PFSK-1 (cell line): Measurements from ENCODE around the gene TMEM87B.

Experiments used
- POLR2AphosphoS5 ChIP-seq: IDR thresholded peaks from 2 replicates; pipeline ENCODE4 v1.6.1; 2012; ENCODE audit warnings: low read depth, mild to moderate bottlenecking, control low read depth, low read length, moderate library complexity
- TAF1 ChIP-seq: IDR thresholded peaks from 2 replicates; pipeline ENCODE4 v1.6.1; 2012; ENCODE audit warnings: low read length, control low read depth, borderline replicate concordance; ENCODE audit not compliant: insufficient read depth
- TF ChIP-seq, protein P1 (sequence below), 2 experiments: IDR thresholded peaks; 2 replicates each; pipeline versions ENCODE4 v1.6.1 to v1.8.0; 2011 to 2012; ENCODE audit warnings: low read depth in 2 of 2, low read length in 2 of 2, control low read depth in 1 of 2, inconsistent platforms in 1 of 2, mild to moderate bottlenecking in 1 of 2, moderate library complexity in 1 of 2; ENCODE audit not compliant: insufficient read depth in 1 of 2

DNA sequence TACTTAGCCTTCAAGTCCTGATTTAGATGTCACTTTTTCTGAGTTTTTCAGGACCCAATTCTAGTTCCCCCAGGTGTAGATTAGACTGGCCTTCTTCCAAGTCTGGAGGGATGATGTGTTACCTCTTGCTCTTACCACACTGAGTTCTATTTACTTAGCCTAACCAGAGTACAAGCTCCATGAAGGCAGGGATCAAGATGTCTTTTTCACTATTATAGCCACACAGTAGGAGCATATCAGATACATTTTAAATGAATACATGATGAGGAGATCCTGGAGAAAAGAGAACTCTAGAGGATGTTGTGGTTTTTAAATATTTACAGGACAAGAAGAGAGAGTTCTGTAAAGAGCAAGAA, 30.3 kb downstream of the TMEM87B start:
- TF ChIP-seq POLR2AphosphoS5 = no peak
- TF ChIP-seq, protein P1, sequence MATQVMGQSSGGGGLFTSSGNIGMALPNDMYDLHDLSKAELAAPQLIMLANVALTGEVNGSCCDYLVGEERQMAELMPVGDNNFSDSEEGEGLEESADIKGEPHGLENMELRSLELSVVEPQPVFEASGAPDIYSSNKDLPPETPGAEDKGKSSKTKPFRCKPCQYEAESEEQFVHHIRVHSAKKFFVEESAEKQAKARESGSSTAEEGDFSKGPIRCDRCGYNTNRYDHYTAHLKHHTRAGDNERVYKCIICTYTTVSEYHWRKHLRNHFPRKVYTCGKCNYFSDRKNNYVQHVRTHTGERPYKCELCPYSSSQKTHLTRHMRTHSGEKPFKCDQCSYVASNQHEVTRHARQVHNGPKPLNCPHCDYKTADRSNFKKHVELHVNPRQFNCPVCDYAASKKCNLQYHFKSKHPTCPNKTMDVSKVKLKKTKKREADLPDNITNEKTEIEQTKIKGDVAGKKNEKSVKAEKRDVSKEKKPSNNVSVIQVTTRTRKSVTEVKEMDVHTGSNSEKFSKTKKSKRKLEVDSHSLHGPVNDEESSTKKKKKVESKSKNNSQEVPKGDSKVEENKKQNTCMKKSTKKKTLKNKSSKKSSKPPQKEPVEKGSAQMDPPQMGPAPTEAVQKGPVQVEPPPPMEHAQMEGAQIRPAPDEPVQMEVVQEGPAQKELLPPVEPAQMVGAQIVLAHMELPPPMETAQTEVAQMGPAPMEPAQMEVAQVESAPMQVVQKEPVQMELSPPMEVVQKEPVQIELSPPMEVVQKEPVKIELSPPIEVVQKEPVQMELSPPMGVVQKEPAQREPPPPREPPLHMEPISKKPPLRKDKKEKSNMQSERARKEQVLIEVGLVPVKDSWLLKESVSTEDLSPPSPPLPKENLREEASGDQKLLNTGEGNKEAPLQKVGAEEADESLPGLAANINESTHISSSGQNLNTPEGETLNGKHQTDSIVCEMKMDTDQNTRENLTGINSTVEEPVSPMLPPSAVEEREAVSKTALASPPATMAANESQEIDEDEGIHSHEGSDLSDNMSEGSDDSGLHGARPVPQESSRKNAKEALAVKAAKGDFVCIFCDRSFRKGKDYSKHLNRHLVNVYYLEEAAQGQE (IDR thresholded peaks at IDR 0.05; ENCODE audit: insufficient read depth in 1 of 2, low read depth in 2 of 2, low read length in 2 of 2) = no peak
- TF ChIP-seq TAF1 = no peak
